DMS153 treated with DMSO at 0.1 percent for 48 hours (cell line): ENCODE measurements around the gene TRRAP.
A peak's percentile ranks its signal among the peaks of the same experiment; 100 is the strongest.

Source experiments
- DNase-seq: peaks from one replicate; lab custom pipeline; 2025; ENCODE audit not compliant: unreplicated experiment; lab: John Stamatoyannopoulos, UW

Gene TRRAP

DNA sequence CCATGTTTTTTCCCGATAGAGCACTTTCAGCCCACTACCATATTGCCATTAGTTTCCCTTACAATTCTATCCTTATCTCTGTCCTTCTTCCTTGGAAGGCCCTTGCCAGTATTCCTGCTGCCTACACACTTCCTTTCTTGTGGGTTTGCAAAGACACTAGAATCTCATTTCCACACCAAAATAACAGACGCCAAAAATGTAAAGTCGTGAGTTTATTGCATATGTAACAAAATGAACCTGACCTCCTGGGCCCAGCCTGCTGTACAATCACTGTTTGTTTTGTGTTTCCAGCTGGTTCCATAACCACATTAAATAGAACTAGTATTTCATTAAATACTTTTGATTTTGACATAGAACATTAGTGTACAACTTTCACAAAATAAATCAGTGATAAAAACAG, 148.9 kb downstream of the TRRAP start:
- no peak for DNase-seq

DNA sequence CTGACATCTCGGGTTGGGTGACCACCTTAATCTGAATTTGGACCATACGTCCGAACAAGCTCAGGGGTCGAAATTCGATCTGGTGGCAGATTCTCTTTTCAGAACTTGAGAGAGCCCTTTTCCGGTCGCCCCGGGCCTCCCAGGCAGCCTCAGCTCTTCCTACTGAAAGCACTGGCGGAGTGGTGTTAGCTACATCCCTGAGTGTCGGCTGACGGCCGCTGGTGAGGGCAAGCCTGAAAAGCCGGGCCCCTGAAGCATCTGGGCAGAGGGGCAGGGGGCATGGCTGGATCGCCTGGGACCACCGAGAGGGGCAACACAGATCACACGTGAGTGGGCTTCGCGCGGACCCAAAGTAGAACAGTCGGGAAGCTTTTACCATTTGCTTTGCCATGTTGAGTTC, 149.5 kb downstream of the TRRAP start:
- DNase-seq: no peak

DNA sequence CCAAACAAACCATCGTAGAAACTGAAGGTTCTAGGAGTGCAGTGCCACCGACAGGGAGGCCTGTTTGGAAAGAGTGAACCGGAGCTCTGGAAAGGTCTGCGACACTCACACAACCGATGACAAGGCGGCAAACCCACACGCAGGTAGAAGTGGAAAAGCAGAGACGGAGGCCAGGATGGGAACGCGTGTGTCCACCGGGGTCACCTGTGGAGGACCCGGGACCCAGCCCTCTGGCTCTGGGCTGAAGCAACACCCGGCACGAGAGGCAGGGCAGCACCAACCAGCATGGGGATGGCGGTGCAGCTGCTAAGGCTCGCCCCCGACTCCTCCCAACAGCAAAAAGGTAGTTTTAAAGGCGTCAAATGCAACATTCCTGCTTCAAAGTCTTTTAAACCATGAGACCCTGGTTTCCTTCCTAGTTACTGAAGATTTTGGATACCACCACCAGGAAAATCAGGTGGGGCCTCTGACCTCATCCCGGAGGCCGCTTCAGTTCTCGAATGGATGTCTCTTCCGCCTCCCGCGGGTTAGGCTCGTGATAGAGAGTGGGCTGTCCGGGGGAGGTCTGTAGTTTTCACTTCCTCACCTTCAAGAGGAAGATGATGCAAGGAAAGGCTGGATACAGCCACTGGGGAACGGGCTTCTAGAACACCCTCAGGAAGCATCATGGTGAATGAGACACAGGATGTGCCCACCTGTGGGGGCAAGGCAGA, 150.1 kb downstream of the TRRAP start:
- no peak for DNase-seq

DNA sequence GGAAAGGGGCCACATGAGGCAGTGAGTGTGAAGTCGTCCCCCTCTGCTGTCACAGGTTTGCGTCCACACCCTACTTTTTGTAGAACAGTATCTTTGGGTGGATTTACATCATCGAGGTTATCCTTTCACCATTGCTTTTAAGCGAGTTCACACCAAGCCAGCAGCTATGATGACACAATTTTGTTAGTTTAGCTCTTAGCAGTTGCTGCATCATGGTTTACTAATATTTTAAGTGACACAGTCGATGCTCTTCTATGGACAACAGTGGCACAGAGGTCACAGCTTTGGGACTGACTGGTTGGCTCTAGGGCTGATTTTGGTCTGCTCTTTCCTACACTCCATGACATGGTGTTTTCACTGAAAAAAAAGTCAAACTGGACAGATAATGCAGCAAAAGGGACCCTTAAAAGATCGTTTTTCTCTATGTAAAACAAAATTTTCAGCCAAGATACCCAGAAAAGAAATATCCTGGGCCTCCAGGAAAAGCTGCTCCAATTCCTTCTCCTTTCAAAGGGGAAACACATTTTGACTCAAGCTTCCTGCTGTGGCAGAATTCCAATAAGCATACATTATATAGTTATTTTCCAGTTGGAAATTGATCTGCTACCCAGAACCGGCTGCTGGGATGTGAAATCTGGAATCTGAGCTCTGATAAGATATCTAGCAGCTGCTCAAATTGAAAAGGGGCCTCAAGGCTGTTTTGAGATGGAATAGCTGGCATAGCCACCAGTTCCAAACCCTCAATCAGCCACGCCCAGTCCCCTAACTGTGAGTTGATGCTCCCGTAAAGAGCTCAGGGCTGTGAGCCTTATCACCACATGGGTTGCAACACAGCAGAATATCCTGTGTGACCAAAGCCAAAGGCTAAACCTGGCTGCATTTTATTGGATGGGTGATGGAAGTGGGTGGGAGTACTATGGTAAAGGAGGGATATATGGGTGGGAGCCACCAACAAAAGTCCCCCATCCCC, 151.4 kb downstream of the TRRAP start:
- DNase-seq: no peak

DNA sequence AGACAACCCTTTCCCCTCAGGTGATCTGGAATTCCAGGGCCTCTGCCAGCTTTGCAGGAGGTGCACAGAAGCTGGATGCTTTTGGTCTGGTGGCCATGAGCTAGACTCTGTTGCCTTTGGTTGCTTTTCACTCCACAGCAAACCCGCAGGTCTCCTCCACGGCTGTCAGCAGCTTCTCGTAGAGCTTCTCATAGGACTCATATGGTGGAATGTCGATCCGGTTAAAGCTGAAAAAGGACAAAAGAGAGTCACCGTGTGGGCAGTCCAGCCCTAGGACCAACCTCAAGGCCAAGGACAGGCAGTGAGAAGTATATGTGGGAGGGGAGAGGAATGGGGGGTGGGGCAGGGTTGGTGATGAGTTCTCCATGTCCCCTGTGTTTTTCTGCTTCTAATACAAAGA, 152.1 kb downstream of the TRRAP start:
- DNase-seq: no peak

DNA sequence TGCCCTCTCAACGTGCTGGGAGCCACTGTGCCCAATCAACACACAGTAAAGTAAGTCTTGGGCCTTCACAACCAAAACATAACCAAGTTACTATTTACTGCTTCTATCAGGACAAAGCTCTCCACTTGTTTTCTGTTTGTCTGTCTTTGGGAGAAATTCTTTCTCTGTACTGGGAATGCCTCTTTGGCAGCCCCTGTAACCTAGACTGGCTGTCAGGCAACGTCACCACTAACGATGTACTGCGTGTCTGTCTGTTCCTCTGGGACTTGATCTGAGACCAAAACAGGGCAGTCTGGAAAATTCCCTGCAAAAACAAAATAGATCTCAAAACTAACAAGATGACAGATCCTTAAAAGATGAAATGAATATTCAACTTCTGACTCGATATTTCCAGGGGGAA, 152.6 kb downstream of the TRRAP start:
- no peak for DNase-seq

DNA sequence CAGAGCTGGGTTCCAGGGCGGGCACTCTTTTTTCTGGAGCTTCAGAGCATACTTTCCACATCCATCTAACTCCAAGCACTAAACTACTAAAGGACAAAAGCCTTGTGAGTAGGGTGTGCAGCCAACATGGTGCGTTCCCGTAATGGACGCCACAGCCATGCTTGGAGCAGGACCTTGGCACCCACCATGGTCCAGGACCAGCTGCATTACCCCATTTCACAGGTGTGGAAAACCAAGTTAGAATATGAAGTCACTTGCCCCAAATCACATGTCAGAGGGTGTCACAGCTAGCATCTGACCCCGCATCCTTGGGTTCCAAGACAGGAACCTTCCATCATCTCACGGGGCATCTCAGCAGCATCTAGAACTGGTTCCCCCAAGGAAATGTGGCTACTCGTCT, 153.2 kb downstream of the TRRAP start:
- DNase-seq: no peak

DNA sequence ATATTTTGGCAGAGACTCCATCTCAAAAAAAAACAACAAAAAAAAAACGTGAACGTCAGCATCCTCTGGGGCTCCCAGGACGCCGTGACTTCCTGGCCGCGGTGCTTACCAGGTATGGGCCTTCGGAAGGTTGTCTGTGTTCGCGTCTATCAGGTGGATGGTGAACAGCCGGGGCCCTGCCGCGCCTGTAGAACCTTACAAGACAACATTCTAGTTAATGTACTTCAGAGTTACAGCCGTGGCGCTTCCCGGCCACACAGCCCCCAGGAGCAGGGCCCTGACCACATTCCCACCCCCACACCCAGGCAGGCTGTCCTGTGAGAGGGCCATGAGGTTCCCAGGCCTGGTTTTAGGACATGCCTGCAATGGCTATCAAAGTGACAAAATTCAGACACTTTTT, 154.6 kb downstream of the TRRAP start:
- no peak for DNase-seq

DNA sequence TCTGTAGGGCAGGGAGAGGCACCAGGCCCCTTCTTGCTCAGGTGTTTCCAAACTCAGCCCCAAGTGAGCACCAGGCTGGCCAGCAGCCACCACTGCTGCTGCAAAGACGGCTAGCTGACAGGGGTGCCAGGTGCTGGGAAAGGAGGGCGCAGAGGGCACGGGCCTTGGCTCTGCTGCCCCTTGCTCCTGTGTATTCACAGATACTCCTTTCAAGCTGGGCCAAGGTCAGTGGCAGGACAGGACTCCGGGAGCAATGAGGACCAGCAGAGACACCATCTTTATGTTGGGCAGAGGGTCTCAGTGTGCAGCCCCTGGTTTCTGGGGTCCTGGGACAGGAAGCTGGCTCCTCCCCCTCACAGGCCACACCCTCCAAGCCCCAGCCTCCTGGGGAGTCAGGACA, 155.4 kb downstream of the TRRAP start:
- DNase-seq: no peak

DNA sequence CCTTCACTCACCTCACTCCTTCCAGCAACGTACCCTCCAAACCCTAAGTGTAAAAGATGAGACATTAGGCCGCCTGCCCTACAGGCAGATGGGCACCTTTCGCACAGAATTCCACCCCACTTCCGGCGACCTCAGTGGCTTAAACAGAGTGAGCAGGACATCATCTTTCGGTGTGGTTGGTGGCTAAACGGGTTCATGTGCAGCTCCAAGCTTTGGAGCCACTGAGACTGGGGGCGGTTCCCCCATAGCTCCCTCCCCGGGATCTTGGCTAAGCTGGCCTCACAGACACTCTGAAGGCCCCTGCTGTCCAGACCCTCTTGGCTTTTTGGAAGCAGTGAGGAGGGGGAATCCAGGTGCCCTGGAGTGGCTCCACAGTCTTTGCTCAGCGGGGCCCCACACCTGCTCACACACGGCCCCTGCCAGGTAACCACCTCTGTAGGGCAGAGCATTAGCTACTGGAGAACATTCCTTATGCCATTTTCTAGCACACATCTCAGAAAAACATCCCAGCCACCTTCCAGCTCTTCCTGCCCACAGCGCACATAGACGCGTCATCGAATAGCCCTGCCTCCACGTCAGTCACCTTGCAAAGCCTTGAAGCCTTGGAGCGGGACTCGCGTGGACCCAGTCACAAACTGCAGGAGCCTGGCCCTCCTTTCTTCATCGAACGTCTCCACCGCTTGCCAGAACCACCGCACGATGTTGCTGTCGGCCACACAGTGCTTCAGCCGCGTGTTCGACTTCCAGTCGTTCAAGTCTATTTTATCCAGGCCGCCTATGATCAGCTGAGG, 156.8 kb downstream of the TRRAP start:
- no peak for DNase-seq

DNA sequence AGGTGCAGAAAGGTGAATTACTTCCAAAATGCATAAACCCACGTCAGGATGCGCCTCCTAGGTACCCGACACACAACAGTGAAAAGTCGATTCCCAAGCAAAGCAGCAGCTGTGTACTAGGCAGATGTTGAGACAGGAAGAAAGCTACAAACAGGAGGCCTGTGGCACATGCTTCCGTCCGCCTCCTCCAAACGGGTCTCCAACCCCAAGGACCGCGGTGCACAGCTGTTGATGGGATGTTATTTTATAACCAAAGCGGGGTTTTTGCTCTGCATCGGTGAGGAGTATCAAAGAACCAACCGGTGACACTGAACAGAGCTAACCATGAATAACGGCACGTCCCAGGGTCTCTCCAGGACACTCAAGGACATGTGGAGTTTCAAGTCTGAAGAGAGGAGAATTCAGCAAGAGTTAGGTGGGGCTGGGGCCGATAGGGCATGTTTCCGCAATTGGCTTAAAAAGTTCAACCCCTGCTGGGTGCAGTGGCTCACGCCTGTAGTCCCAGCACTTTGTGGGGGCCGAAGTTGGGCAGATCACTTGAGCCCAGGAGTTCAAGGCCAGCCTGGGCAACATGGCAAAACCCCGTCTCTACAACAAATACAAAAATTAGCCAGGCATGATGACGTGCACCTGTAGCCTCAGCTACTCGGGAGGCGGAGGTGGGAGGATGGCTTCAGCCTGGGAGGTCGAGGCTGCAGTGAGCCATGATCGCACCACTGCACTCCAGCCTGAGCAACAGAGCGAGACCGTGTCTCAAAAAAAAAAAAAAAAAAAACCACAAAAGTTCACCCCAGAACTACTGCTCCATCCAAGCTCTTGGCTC, 157.6 kb downstream of the TRRAP start:
- DNase-seq: no peak

DNA sequence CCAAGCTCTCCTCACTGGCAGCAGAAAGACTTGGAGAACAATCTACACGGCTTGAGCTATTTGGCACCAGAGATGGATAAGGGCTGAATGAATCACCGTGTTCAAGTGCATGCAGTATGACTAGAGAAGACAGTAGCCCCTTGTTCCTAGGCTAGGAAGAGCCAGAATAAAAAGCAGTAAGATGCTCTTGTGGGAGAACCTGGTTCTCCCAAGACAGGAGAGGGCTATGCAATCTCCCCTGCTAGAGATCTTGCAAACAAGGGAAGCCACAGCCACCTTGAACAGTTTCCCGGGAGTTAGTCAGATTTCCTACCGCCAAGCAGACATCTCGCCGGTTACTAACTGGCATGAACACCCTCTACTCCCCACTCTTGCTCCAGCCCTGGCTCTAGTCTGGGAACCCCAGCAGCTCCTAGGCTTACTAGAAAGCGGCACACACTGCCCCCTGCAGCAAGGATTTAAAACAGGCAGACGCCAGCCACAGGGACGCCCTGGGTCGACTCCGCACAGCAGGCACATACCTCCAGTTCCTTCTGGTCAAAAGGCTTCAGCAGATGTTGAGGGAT, 158.3 kb downstream of the TRRAP start:
- no peak for DNase-seq

DNA sequence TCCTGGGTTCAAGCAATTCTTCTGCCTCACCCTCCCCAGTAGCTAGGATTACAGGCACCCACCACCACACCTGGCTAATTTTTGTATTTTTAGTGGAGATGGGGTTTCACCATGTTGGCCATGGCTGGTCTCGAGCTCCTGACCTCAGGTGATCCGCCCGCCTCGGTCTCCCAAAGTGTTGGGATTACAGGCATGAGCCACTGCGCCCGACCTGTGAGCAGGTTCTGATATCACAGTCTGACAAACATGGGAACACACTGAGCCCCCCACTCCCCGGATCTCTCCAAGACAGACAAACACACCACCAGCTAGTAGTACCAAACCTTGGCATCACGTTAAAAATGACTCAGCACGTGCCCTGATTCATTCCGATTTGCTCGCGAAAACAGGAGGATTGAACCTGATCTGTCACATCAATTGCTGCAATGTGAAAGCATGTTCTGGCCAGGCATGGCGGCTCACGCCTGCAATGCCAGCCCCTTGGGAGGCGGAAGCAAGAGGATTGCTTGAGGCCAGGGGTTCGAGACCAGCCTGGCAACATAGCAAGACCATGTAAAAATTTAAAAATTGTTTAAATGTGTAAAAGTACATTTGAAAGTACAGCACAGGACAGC, 159.1 kb downstream of the TRRAP start:
- DNase-seq: no peak

DNA sequence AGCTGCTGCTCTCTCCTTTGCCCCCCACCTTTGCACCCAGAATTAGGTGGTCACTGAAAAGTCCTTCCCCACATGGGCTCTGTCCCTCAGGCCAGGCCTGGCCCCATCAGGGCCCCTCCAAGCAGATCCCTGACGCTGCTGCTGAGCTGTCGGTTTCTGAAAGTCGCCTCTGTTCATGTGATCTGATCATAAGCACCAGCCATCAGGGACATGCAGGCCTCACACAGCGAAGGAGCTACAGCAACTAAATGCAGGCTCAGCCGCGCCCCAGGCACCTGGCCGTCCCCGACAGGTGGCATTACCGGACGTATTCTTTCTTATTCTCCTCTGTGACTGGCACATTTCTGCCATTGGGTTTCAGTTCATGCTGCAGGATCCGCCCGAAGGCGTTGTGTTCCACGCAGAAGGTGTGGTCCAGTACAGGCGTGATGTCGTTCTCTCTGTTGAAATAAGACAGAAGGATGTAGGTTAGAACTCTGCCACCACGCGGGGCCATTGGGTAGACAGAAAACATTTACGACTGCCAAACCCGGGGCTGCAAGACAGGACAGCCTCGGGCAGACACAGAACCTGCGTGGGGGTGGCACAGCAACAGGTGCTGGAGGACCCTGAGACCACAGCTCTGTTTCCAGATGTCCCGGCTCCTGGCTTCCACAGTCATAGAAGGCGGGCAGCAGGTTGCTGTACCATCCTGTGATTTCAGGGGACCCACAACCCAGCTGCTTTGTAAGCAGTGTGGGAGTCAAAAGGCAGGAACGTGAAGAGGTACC, 159.9 kb downstream of the TRRAP start:
- no peak for DNase-seq

DNA sequence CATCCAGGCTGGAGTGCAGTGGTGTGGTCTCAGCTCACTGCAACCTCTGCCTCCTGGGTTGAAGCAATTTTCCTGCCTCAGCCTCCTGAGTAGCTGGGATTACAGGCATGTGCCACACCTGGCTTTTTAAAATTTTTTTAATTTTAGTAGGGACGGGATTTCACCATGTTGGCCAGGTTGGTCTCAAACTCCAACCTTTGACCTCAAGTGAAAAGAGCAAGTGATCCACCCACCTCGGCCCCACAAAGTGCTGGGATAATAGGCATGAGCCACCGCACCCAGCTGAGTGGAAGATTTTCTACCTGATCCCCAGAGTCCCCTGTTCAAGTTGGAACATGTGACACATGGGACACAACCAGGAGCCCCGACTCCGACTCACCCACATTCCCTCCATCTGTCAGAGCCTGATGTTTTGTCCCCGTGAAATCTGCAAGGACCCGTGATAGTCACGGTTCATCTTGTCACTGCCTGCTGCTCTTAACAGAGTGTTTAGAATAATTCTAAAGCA, 161.1 kb downstream of the TRRAP start:
- DNase-seq: no peak

DNA sequence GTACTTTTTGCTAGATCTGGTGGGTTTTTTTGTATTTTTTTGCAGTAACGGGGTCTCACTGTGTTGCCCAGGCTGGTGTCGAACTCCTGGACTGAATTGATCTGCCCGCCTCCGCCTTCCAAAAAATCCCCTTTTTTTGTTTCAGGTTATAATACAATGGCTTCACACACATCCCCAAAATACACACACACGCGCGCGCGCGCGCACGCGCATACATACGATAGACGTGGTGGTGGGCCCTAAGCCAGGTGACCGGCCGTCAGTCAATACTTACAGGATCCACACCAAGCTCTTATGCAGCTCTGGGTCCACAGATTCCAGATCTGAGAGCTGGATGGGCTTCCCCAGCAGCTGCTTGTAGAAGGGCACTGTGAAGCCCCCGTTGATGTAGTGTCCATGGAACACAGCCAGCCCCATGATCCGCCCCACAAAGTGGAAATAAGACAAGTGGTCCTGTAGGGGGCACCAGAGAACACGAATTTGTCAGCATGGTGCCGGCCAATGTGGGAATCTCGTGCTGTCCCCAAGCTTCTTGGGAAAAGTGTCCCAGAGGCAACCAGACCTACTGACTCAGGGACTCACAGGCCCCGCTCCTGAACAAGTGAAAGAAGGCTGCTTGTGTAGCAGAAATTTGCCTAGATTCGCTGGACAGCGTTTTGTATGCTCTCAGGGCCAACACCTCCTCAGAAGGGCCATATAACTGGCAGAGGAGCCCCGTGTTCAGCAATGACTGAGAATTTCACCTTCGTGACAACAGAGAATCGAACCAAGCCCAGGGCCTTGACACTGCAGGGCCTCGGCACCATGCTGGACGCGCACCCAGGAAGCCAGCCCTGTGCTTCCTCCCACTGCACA, 162.0 kb downstream of the TRRAP start:
- peak; percentile 64 for DNase-seq

DNA sequence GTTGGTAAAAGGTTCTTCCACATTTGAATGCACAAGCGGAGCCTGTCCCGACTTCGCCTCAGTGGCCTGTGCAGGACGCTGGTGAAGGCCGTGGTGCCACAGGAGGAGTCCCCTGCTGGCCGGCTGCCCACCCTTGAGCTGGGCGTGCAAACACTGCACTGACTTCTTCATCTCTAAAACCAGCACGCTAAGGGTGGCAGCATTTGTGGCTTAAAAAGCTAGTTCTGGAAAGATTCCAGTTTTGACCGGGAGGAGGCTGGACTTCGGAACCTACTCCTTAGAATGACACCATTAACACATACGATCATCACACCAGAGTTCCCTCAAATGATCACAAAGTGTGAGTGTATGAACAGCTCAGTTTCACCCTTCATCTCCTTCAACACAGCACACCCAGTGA, 163.2 kb downstream of the TRRAP start:
- DNase-seq: no peak

DNA sequence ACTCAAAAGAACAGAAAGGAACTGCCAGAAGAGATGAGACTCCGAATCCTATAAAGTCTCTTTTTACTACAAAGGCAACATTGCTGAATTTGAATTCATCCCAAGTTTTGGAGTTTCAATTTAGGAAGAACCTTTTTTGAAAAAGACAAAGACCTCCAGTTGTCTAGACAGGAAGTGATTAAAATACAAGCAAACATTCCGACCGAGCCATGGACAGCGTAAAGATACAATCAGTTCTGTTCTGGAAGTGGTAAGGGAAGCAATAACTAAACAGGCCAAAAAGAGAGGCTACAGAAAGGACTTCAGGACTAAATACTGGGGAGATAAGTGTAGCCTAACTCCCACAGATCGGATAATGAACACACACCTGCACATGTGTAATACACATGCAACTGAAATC, 164.6 kb downstream of the TRRAP start:
- DNase-seq: no peak
